K562 (cell line): ENCODE data around the gene ADGRG1. TPM values are rescaled to one million over a fixed set of nuclear protein-coding genes. Genes with fewer than 3 reads are reported as not detected.

Experiments
- ATAC-seq: fragments of 200-7000 bp; cut with Tn5 transposase; 3 replicates; pipeline ENCODE4 v1.9.1; 2020; ENCODE audit warnings: moderate library complexity
- BruUV-seq: library from RNA; stranded (reverse); fragments of 400-500 nt; replicated peaks from 2 replicates; lab custom pipeline; 2021; lab: Mats Ljungman, UMichigan
- CTCF ChIA-PET: fragments of 300-600 bp; formaldehyde crosslinking; extraction: SDS; loops from one replicate; lab custom pipeline; 2021; ENCODE audit warnings: low intra/inter-chr PET ratio; lab: Yijun Ruan, JAX
- POLR2A ChIA-PET: fragments of 300-600, 350-650 bp; sonication (Branson Sonifier 250); formaldehyde crosslinking; extraction: SDS; loops from one replicate; lab custom pipeline; 2021; ENCODE audit warnings: antibody characterized with exemption, inconsistent platforms; lab: Yijun Ruan, JAX
- DNase-seq, 4 experiments: peaks; one replicate each; pipeline versions ENCODE4 v3.0.0 to v3.0.0-alpha.2; 2011 to 2018; ENCODE audit warnings: low spot score in 3 of 4, mixed read lengths in 3 of 4; ENCODE audit errors: extremely low read depth in 1 of 4
- FAIRE-seq: peaks from 2 replicates; lab custom pipeline; 2011; peaks lifted over from hg19 to GRCh38; lab: Jason Lieb, UNC
- H2AFZ ChIP-seq: 2 replicates; pipeline ENCODE4 v1.6.0; 2011; ENCODE audit warnings: low read depth, low read length, control low read depth, inconsistent platforms
- H3K27ac ChIP-seq: fragments of 200-600 bp; 3 replicates; pipeline ENCODE4 v1.8.0; 2011; ENCODE audit warnings: low read depth, mild to moderate bottlenecking, control low read depth, inconsistent platforms, low read length, moderate library complexity, mixed read lengths; ENCODE audit errors: extremely low read depth
- H3K27me3 ChIP-seq, 2 experiments: fragments of 300-600 bp in 1 of 2; 2 replicates in 1 of 2; 3 replicates in 1 of 2; pipeline versions ENCODE4 v1.6.0 to v1.8.0; 2011; ENCODE audit warnings: inconsistent platforms in 2 of 2, low read length in 2 of 2, mild to moderate bottlenecking in 1 of 2, mixed read lengths in 1 of 2, moderate library complexity in 1 of 2; ENCODE audit not compliant: control insufficient read depth in 2 of 2, insufficient read depth in 2 of 2
- H3K36me3 ChIP-seq: fragments of 300-600 bp; 3 replicates; pipeline ENCODE4 v1.8.0; 2011; ENCODE audit warnings: mild to moderate bottlenecking, low read length, inconsistent platforms; ENCODE audit not compliant: control insufficient read depth, insufficient read depth
- H3K4me1 ChIP-seq, 2 experiments: fragments of 200-600 bp in 1 of 2; replicated peaks in 1 of 2; 2 replicates in 1 of 2; 3 replicates in 1 of 2; pipeline versions ENCODE4 v1.5.1 to v1.8.0; 2011; ENCODE audit warnings: inconsistent platforms in 2 of 2, low read length in 2 of 2, mild to moderate bottlenecking in 1 of 2, mixed read lengths in 1 of 2, moderate library complexity in 1 of 2; ENCODE audit not compliant: control insufficient read depth in 2 of 2, insufficient read depth in 2 of 2
- H3K4me2 ChIP-seq: 2 replicates; pipeline ENCODE4 v1.6.1; 2011; ENCODE audit warnings: low read length, control low read depth, inconsistent platforms, mixed read lengths; ENCODE audit not compliant: insufficient read depth
- H3K4me3 ChIP-seq: fragments of 200-600 bp; sonication (generic), shearing (Covaris generic); 2 replicates; pipeline ENCODE4 v1.5.1; 2016; ENCODE audit warnings: control low read depth, inconsistent platforms
- H3K79me2 ChIP-seq: fragments of 200-600 bp; 3 replicates; pipeline ENCODE4 v1.8.0; 2011; ENCODE audit warnings: low read length, inconsistent platforms; ENCODE audit not compliant: control insufficient read depth, insufficient read depth
- H3K9ac ChIP-seq, 2 experiments: 2 replicates each; pipeline versions ENCODE4 v1.6.0 to v1.6.1; 2011; ENCODE audit warnings: low read depth in 2 of 2, low read length in 2 of 2, control low read depth in 1 of 2, inconsistent platforms in 1 of 2, mild to moderate bottlenecking in 1 of 2, mixed read lengths in 1 of 2; ENCODE audit not compliant: insufficient read depth in 1 of 2
- H3K9me1 ChIP-seq: one replicate; pipeline ENCODE4 v1.6.0; 2011; ENCODE audit warnings: inconsistent platforms, mild to moderate bottlenecking, low read length, moderate library complexity; ENCODE audit not compliant: control insufficient read depth, insufficient read depth
- H3K9me3 ChIP-seq: replicated peaks from 2 replicates; pipeline ENCODE4 v1.5.1; 2011; ENCODE audit warnings: low read depth, low read length, inconsistent platforms; ENCODE audit not compliant: control insufficient read depth, insufficient read depth
- H4K20me1 ChIP-seq: replicated peaks from 2 replicates; pipeline ENCODE4 v1.6.1; 2011; ENCODE audit warnings: low read length, inconsistent platforms, mixed read lengths; ENCODE audit not compliant: control insufficient read depth, insufficient read depth
- BACH1 ChIP-seq: fragments of 200-800 bp; sonication (Bioruptor generic); IDR thresholded peaks from 2 replicates; pipeline ENCODE4 v1.6.1; 2016; ENCODE audit warnings: missing genetic modification characterization, missing compliant biosample characterization
- CHD1 ChIP-seq: fragments of 200-600 bp; sonication (generic); IDR thresholded peaks from one replicate; pipeline ENCODE4 v1.6.1; 2012; ENCODE audit warnings: mild to moderate bottlenecking, moderate library complexity, low read length, inconsistent platforms
- ERF ChIP-seq: fragments of 450-650 bp; formaldehyde crosslinking; IDR thresholded peaks from 2 replicates; pipeline ENCODE4 v1.4.0; 2020; ENCODE audit warnings: mild to moderate bottlenecking, mixed read lengths
- EWSR1 ChIP-seq: fragments of 450-650 bp; IDR thresholded peaks from 2 replicates; pipeline ENCODE4 v1.6.1; 2018; ENCODE audit warnings: borderline replicate concordance, mild to moderate bottlenecking, low read depth, moderate library complexity; ENCODE audit not compliant: partially characterized antibody
- HBP1 ChIP-seq: fragments of 450-650 bp; formaldehyde crosslinking; IDR thresholded peaks from 2 replicates; pipeline ENCODE4 v1.4.0; 2022; ENCODE audit warnings: missing genetic modification characterization
- HMBOX1 ChIP-seq: sonication (generic); IDR thresholded peaks from 2 replicates; pipeline ENCODE4 v1.6.1; 2016
- HNRNPLL ChIP-seq: fragments of 200-400 bp; formaldehyde crosslinking; IDR thresholded peaks from 2 replicates; pipeline ENCODE4 v1.6.1; 2017; ENCODE audit warnings: low read length, low read depth, mild to moderate bottlenecking; ENCODE audit not compliant: poor library complexity, severe bottlenecking
- JUND ChIP-seq, 2 experiments: IDR thresholded peaks; 2 replicates in 1 of 2; 3 replicates in 1 of 2; pipeline ENCODE4 v1.6.1; 2011; ENCODE audit warnings: borderline replicate concordance in 2 of 2, low read depth in 2 of 2, low read length in 2 of 2, improper control_type of control experiment in 1 of 2, missing biosample characterization in 1 of 2, missing genetic modification characterization in 1 of 2, missing genetic modification reagents in 1 of 2
- KDM2B ChIP-seq: fragments of 250-450 bp; sonication (Bioruptor Pico); IDR thresholded peaks from 2 replicates; pipeline ENCODE4 v1.8.0; 2021; ENCODE audit warnings: mild to moderate bottlenecking, moderate library complexity
- MBD2 ChIP-seq: sonication (generic); IDR thresholded peaks from 2 replicates; pipeline ENCODE4 v1.6.1; 2016; ENCODE audit warnings: low read depth, borderline replicate concordance
- MEF2D ChIP-seq: conservative IDR thresholded peaks from 2 replicates; pipeline ENCODE4 v1.6.1; 2016; ENCODE audit warnings: low read depth, missing genetic modification characterization, missing compliant biosample characterization
- THAP12 ChIP-seq: fragments of 250-450 bp; sonication (Bioruptor Pico); IDR thresholded peaks from 2 replicates; pipeline ENCODE4 v1.9.0; 2021; ENCODE audit warnings: mild to moderate bottlenecking, inconsistent platforms
- ZFX ChIP-seq: sonication (generic); formaldehyde crosslinking; IDR thresholded peaks from 2 replicates; pipeline ENCODE4 v1.8.0; 2022; ENCODE audit warnings: mild to moderate bottlenecking, missing genetic modification reagents, moderate library complexity
- ZKSCAN1 ChIP-seq: fragments of 150-350 bp; IDR thresholded peaks from 2 replicates; pipeline ENCODE4 v1.6.1; 2016; ENCODE audit warnings: low read depth, low read length
- ZNF740 ChIP-seq, 3 experiments: fragments of 200-800 bp in 1 of 3; sonication (Bioruptor generic) in 1 of 3; sonication (generic) in 1 of 3; formaldehyde crosslinking in 1 of 3; IDR thresholded peaks; 2 replicates each; pipeline versions ENCODE4 v1.6.1 to v1.8.0; 2016 to 2022; ENCODE audit warnings: mild to moderate bottlenecking in 2 of 3, missing compliant biosample characterization in 2 of 3, missing genetic modification characterization in 2 of 3, missing genetic modification reagents in 1 of 3
- ZSCAN29 ChIP-seq: fragments of 450-650 bp; IDR thresholded peaks from 2 replicates; pipeline ENCODE4 v1.6.1; 2017
- WGBS: fragments of 100-300 bp; shearing (Covaris generic); methylation state at CpG from one replicate; pipeline ENCODE4 v1.1.6; 2016; ENCODE audit warnings: low coverage, mixed read lengths; ENCODE audit not compliant: insufficient coverage; ENCODE audit errors: missing lambda C conversion rate; 5-methylcytosine and 5-hydroxymethylcytosine counted together
- in situ Hi-C: fragments of 300-500 bp; cut with MboI; formaldehyde crosslinking; loops from 4 replicates; pipeline ENCODE4 v1.15.0; 2018; ENCODE audit warnings: inconsistent platforms, mixed read lengths
- intact Hi-C: fragments of 100-400 bp; cut with micrococcal nuclease; formaldehyde crosslinking; loops from 2 replicates; pipeline ENCODE4 v1.14.2; 2022
- polyA plus RNA-seq, 8 experiments: library from polyadenylated mRNA; depleted of rRNA in 4 of 8; stranded (reverse) in 5 of 8; unstranded in 3 of 8; fragments of >200 nt; fragmentation: Nextera tagmentation in 2 of 8; fragmentation: Illumina TruSeq in 1 of 8; extraction: Ambion mirVana in 2 of 8; extraction: Trizol in 1 of 8; gene quantifications; 2 replicates each; pipeline versions ENCODE4 v1.2.1 to v1.2.3, GENCODE V29; 2011 to 2014; ENCODE audit warnings: inconsistent platforms in 1 of 8, missing spikeins in 1 of 8
- total RNA-seq, 7 experiments: library from RNA; depleted of rRNA in 6 of 7; stranded (reverse); fragments of >200 nt in 6 of 7; fragmentation: Illumina TruSeq in 2 of 7; extraction: Trizol in 2 of 7; gene quantifications; 2 replicates each; pipeline versions ENCODE4 v1.2.1 to v1.2.3, GENCODE V29; 2011 to 2021; ENCODE audit warnings: low replicate concordance in 1 of 7

Gene ADGRG1
- total and polyA plus RNA-seq, 9 of the 15 experiments (the other 6 are each of a cell fraction or from before 2014, with no cell fraction given): 0.04 to 0.31 (median 0.16) TPM; not detected in 6

DNA sequence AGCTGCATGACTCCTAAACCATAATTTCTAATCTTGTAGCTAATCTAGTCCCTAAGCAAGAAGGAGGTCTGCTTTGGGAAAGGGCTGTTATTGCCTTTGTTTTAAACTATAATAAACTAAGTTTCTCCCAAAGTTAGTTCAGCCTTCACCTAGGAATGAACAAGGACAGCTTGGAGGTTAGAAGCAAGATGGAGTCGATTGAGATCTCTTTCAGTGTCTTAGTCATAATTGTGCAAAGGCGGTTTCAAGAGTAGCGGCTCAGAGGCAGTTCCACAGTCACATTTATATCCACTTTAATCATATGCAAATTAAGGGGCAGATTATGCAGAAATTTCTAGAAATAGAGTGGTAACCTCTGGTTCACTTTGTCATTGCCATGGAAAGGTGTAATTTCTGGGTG, 83.6 kb downstream of the ADGRG1 start:
- intact Hi-C loops: no loop called here
- no TSS peak for BruUV-seq
- no peaks in the 10 kb centered on the region for H3K36me3 ChIP-seq
- peaks cover 6 to 16% of the 10 kb centered on the region in 2 experiments; a peak in 4 of 5 replicates for H3K4me1 ChIP-seq
- CTCF ChIA-PET: no interaction called here
- no peaks in the 10 kb centered on the region for H4K20me1 ChIP-seq
- H3K9ac ChIP-seq: no peak overlapping the region
- in situ Hi-C loops: no loop called here
- 4% methylated on average over 3 of the region's 3 CpGs for WGBS
- H3K9me3 ChIP-seq: no peaks in the 10 kb centered on the region
- FAIRE-seq: peak; percentile 35
- H3K9me1 ChIP-seq: no peaks in the 10 kb centered on the region
- H3K79me2 ChIP-seq: no peaks in the 10 kb centered on the region
- H3K27me3 ChIP-seq: peaks cover 10 to 36% of the 10 kb centered on the region in 2 experiments; a peak in 4 of 5 replicates
- DNase-seq: no peak
- H3K4me2 ChIP-seq: no peak overlapping the region
- POLR2A ChIA-PET: interaction anchor here (0.8 to 1.8 kb wide), 5 partner anchors 12 to 44 kb away, joined by 3 to 4 read pairs (median 3); no protein-coding TSS in a partner anchor
- H3K27ac ChIP-seq: no peak overlapping the region
- no peak overlapping the region for H3K4me3 ChIP-seq
- H2AFZ ChIP-seq: no peak overlapping the region
- peak; percentile 53; the same call in 2 of the 3 replicates for ATAC-seq
- peak; percentile 71 for TF ChIP-seq HMBOX1
- no peak for TF ChIP-seq ZNF740 (CRISPR knock-in tag; IDR thresholded peaks at IDR 0.05)
- no peak for TF ChIP-seq ZNF740 (tag; IDR thresholded peaks at IDR 0.05)
- TF ChIP-seq THAP12 (CRISPR knock-in tag): no peak
- peak; percentile 26; the same call in 1 of the 2 replicates for TF ChIP-seq JUND (IDR thresholded peaks at IDR 0.05; ENCODE audit: borderline replicate concordance, low read depth, low read length)
- peak; percentile 50; the same call in 1 of the 3 replicates for TF ChIP-seq JUND (tag; IDR thresholded peaks at IDR 0.05; ENCODE audit: borderline replicate concordance, low read depth, low read length)
- no peak for TF ChIP-seq ZKSCAN1
- TF ChIP-seq KDM2B (CRISPR knock-in tag): no peak
- no peak for TF ChIP-seq ZFX (CRISPR knock-in tag)
- no peak for TF ChIP-seq MEF2D
- no peak for TF ChIP-seq HNRNPLL
- no peak for TF ChIP-seq HBP1
- TF ChIP-seq CHD1: no peak
- TF ChIP-seq MBD2: no peak
- TF ChIP-seq ERF: no peak
- TF ChIP-seq ZSCAN29: no peak
- peak; percentile 41; the same call in 1 of the 2 replicates for TF ChIP-seq BACH1 (tag)
- TF ChIP-seq EWSR1: no peak
